Measurements from ENCODE around the gene PRR7.

Gene PRR7

GRCh38 chr5:177469750-177470525 is 23.3 kb downstream of the PRR7 start:
- no peak for TF ChIP-seq CTCF (IDR thresholded peaks at IDR 0.05; ENCODE audit: low read depth, low read length)
- in situ Hi-C loops (cut with HindIII; ENCODE audit: low sequenced_read_pairs), result no loop called here
- no peak overlapping the region for H3K4me3 ChIP-seq (ENCODE audit: low read depth, low read length)
- no peak for DNase-seq (ENCODE audit: low read depth, low spot score)

- peak overlapping the region; percentile 87 for H3K4me3 ChIP-seq (ENCODE audit: low read depth, low read length)
- no peak for TF ChIP-seq CTCF (IDR thresholded peaks at IDR 0.05; ENCODE audit: low read depth, low read length)
- peak; percentile 39 for DNase-seq (ENCODE audit: low read depth, low spot score)
- in situ Hi-C loops (cut with HindIII; ENCODE audit: low sequenced_read_pairs), result no loop called here
These were observed 24.3 kb downstream of the PRR7 start for GRCh38 chr5:177470759-177471536.

- peak; percentile 42 for DNase-seq (ENCODE audit: low read depth, low spot score)
- in situ Hi-C loops (cut with HindIII; ENCODE audit: low sequenced_read_pairs), result no loop called here
- H3K4me3 ChIP-seq (ENCODE audit: low read depth, low read length), result peak overlapping the region; percentile 87
These were observed 25.2 kb downstream of the PRR7 start for GRCh38 chr5:177471610-177472356.

GRCh38 chr5:177472460-177473442 is 26.1 kb downstream of the PRR7 start:
- peak; percentile 38 for DNase-seq (ENCODE audit: low read depth, low spot score)
- in situ Hi-C loops (cut with HindIII; ENCODE audit: low sequenced_read_pairs), result no loop called here
- peak overlapping the region; percentile 87 for H3K4me3 ChIP-seq (ENCODE audit: low read depth, low read length)
- TF ChIP-seq CTCF (IDR thresholded peaks at IDR 0.05; ENCODE audit: low read depth, low read length), result peak; percentile 4

More at GRCh38 chr5:177471610-177472356, 25.2 kb downstream of the PRR7 start:
- no peak for TF ChIP-seq CTCF (IDR thresholded peaks at IDR 0.05; ENCODE audit: low read depth, low read length)

GRCh38 chr5:177473443-177474001 is 26.9 kb downstream of the PRR7 start, which contains the start of gene DBN1:
Gene DBN1 (minus strand): TSS chr5:177473634. CDS start chr5:177473521, 113 bp downstream.
- DNase-seq (ENCODE audit: low read depth, low spot score), result peak; percentile 51
- H3K4me3 ChIP-seq (ENCODE audit: low read depth, low read length), result peak within 1 kb of the TSS; percentile 87
- no peak for TF ChIP-seq CTCF (IDR thresholded peaks at IDR 0.05; ENCODE audit: low read depth, low read length)
- in situ Hi-C loops (cut with HindIII; ENCODE audit: low sequenced_read_pairs), result no loop called here

Measured in astrocyte of the spinal cord (primary cell).